GM18520 (cell line): ENCODE results near the gene MGRN1.

Source experiments
- ATAC-seq: cut with Tn5 transposase; IDR thresholded peaks from one replicate; pipeline ENCODE4 v1.9.1; 2021; ENCODE audit not compliant: unreplicated experiment

MGRN1 gene

GRCh38 chr16:4696905-4697847 lies 72.5 kb downstream of the MGRN1 start:
- ATAC-seq: no peak

GRCh38 chr16:4697848-4698291 lies 73.2 kb downstream of the MGRN1 start:
- no peak for ATAC-seq

- ATAC-seq: no peak
These were observed 73.9 kb downstream of the MGRN1 start for GRCh38 chr16:4698321-4699045.

GRCh38 chr16:4699046-4699556 lies 74.5 kb downstream of the MGRN1 start:
- no peak for ATAC-seq

- no peak for ATAC-seq
These were observed 75.9 kb downstream of the MGRN1 start for GRCh38 chr16:4700380-4700996.

GRCh38 chr16:4700997-4701743 lies 76.5 kb downstream of the MGRN1 start:
- no peak for ATAC-seq

- ATAC-seq: no peak
These were observed 77.3 kb downstream of the MGRN1 start for GRCh38 chr16:4701791-4702465.

- no peak for ATAC-seq
These were observed 77.8 kb downstream of the MGRN1 start for GRCh38 chr16:4702466-4702808.

- ATAC-seq: no peak
These were observed 79.3 kb downstream of the MGRN1 start for GRCh38 chr16:4703906-4704305.

- ATAC-seq: no peak
These were observed 79.9 kb downstream of the MGRN1 start for GRCh38 chr16:4704491-4704890.

GRCh38 chr16:4704913-4705312 lies 80.3 kb downstream of the MGRN1 start:
- ATAC-seq: no peak

GRCh38 chr16:4706871-4707270 lies 82.2 kb downstream of the MGRN1 start:
- no peak for ATAC-seq

- no peak for ATAC-seq
These were observed 84.9 kb downstream of the MGRN1 start for GRCh38 chr16:4709481-4709880.

GRCh38 chr16:4713663-4714501 lies 89.3 kb downstream of the MGRN1 start:
- ATAC-seq: no peak

- ATAC-seq: no peak
These were observed 90.4 kb downstream of the MGRN1 start for GRCh38 chr16:4714996-4715395.

- ATAC-seq: no peak
These were observed 93.8 kb downstream of the MGRN1 start for GRCh38 chr16:4718466-4718865.

GRCh38 chr16:4723071-4723767 lies 98.6 kb downstream of the MGRN1 start:
- no peak for ATAC-seq

GRCh38 chr16:4724661-4725270 lies 100.1 kb downstream of the MGRN1 start:
- no peak for ATAC-seq
